RPMI7951 (cell line): ENCODE data around the gene PUM1. TPM values are rescaled to one million over a fixed set of nuclear protein-coding genes. Genes with fewer than 3 reads are reported as not detected.
A peak's percentile ranks its signal among the peaks of the same experiment; 100 is the strongest.
"Not testable (repeated sequence)": the region's sequence is repeated elsewhere in the genome, so short reads cannot be mapped to it uniquely, and the experiment has no call there.

Experiments
- DNase-seq: peaks from one replicate; pipeline ENCODE4 v3.0.0-alpha.2; 2012; ENCODE audit warnings: low read depth
- total RNA-seq: library from RNA; depleted of rRNA; stranded (reverse); fragments of >200 nt; shearing (Covaris generic); gene quantifications from 2 replicates; pipeline ENCODE4 v1.2.3, GENCODE V29; 2014

PUM1 gene
- total RNA-seq, 1 experiment from 2014 or later = 47.8 TPM

- peak; percentile 67 for DNase-seq
These were observed 98.7 kb downstream of the PUM1 start for GRCh38 chr1:30966690-30967369.

- no peak for DNase-seq
These were observed 99.5 kb downstream of the PUM1 start for GRCh38 chr1:30965924-30966599.

DNA sequence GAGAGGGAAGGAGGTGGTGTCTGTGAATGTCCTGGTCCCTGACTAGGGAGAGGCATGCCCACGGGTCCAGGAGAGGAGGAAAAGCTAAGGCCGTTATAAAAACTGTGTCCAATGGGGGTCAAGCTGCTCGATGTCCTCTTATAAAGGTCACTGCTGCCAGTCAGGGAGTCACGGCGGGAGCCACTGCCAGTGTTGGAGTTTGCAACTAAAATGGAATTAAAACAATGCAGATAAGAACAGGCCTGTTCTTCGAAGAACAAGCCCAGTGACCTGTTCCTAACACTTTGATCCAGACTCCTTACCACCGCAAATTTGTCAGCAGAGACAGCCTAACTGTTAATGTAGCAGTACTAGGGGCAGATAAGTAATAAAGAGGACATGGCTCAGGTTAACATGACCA, 100.8 kb downstream of the PUM1 start:
- DNase-seq = no peak

- DNase-seq = no peak
These were observed 102.7 kb downstream of the PUM1 start for GRCh38 chr1:30962609-30963508.

DNA sequence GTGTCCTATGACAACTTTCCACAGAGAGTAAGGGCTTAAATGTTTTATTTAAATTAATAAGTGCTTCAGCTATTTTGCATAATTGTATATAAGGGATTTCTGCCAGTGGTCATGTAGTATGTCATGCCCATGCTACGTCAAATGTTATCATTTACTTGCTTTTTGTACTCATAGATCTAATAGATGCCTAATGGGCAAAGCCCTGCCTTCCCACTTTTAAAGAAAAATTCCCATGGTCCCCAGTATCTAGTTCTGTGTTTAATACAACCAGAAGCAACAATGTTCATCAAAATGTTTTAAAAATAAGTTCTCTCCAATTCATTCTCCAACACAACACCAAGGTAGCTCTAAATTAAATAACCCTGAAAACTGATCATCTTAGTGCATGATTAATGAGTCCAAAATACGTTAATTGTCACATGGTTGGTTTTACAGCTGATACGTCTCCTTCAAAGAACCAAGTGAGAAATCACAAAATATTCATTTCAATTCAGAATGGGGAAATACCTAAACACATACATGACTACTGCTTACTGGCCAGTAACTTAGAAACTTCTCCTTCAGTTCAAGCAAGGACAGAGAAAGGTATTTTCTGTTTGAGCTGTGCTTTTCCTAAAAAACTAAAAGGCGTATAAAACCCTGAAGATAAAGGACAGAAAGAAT, 107.8 kb downstream of the PUM1 start:
- no peak for DNase-seq

DNA sequence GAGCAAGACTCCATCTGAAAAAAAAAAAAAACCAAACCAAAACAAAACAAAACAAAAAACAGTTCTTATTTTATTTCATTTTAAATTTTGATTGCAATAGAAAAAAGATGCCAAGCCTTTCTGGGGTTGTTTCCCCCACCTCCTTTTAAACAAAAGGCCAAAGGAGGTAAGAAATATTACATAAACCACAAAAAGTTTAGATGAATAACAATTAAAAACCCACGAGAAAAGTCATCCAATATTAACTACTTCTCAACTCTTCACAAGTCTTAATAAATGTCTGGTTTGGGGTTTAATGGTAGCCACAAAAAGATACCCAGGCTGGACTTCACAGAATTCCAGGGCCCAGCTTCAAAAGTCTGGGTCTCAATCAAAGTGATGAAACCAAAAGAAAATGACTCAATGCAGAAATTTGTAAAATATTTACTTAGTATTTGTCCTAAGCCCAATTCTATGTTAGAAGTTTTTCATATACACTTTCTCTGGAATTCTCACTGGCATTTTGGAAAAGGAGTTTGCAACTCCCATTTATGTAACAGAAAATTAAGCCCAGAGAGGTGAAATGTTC, 110.0 kb downstream of the PUM1 start:
- no peak for DNase-seq

DNA sequence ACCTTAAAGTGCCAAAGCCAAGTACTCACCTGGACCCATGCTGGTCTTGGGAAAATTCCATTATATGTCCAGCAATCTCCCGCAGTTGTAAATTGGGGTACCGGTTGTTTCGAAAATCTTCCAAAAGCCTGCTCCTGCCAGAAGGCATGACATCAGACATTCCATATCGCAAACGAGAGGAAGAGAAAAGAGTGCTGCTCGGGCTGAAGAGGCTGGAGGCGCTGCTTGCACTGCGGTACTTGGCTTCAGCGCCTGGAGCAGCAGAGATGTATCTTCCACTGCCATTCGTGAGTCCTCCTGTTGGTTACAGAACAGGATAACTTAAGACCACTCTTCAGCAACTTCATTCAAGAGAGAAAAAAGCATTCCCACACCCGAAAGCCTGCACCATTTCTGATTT, 111.8 kb downstream of the PUM1 start:
- DNase-seq = no peak

DNA sequence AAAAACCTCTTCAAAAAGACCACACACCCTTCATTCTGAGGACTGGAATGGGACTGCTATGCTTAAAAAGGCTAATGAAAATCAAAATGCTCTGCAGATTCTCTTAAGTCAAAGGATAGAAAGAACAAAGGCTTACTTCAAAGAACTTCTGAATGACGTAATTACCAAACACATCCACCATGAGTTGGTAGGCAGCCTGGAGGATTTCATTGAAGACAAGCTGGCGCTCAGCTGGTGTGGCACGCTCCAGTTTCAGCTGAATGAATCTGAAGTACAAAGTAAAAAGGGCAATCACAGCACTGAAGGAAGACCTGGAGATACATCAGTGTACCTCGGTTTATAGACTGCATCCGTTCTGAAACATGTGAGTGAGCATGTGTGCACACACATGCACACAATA, 113.4 kb downstream of the PUM1 start:
- DNase-seq = no peak

GRCh38 chr1:30950700-30951099, 114.8 kb downstream of the PUM1 start:
- DNase-seq = no peak

- no peak for DNase-seq
These were observed 115.5 kb downstream of the PUM1 start for GRCh38 chr1:30950053-30950452.

GRCh38 chr1:30949487-30949838, 116.1 kb downstream of the PUM1 start:
- DNase-seq = not testable (repeated sequence)

- DNase-seq = not testable (repeated sequence)
These were observed 116.6 kb downstream of the PUM1 start for GRCh38 chr1:30948813-30949486.

- no peak for DNase-seq
These were observed 117.2 kb downstream of the PUM1 start for GRCh38 chr1:30948278-30948677.

DNA sequence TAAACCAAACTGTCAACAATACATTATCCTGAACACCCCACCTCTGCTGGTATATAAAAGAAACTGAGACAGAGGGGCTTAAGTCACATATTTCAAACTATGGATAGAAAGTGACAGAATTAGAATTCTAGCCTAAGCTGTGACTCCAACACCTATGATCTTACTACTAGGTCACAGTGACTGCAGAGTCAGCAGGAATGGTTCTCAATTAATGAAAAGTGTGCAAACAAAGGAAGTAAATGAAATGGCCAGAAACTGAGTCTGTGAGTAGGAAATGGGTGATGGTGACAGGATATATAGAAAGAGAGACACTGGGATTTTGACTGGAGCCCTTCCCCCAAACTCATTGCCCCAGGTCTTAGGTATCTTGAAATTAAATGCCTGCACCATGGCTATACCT, 118.3 kb downstream of the PUM1 start:
- DNase-seq = no peak

GRCh38 chr1:30942326-30942963, 123.1 kb downstream of the PUM1 start:
- no peak for DNase-seq

- DNase-seq = no peak
These were observed 125.0 kb downstream of the PUM1 start for GRCh38 chr1:30940541-30940940.

DNA sequence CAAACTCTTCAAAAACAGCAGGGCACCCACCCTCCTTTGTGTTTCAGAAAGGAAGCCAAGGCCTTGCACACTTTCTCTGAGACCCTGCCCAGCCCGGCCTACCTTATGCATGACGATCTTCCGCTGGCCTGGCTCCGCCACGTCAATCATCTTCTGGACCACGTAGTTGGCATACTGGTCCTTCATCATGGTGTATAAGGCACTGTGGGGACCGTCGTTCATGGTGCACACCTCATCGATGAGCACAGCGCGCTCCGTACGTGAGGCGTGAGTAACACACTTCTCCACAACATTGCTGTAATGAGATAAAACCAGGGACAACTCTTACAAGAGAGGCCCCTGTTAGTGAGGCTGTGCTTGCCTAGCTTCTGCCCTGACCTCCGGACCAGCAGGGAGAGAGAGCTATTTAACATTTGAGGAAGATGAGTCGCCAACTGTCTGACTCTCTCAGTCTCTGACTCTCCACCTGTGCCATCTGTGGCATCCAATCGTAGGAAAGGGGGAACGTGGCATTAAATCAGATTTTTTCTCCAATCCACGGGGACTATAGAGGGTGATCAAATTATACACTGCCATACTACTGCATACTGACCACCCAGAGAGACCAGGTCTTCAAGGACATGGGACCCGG, 128.9 kb downstream of the PUM1 start:
- DNase-seq = no peak

- not testable (repeated sequence) for DNase-seq
These were observed 129.8 kb downstream of the PUM1 start for GRCh38 chr1:30935758-30936157.

- DNase-seq = no peak
These were observed 130.9 kb downstream of the PUM1 start for GRCh38 chr1:30934613-30935012.

GRCh38 chr1:30933874-30934252, 131.7 kb downstream of the PUM1 start:
- DNase-seq = peak; percentile 63
